Mucosa of rectum (tissue), 2 donors: ENCODE results near the gene LBHD2.

Experiments
- H3K27ac ChIP-seq, 2 donors: one replicate each; pipeline ENCODE4 v1.7.0; 2013; ENCODE audit warnings: inconsistent platforms in 2 of 2, low read depth in 2 of 2, low read length in 2 of 2
- H3K27me3 ChIP-seq, 2 donors: one replicate each; pipeline ENCODE4 v1.7.0; 2013; ENCODE audit warnings: low read length in 2 of 2; ENCODE audit not compliant: control insufficient read depth in 2 of 2, insufficient read depth in 2 of 2
- H3K36me3 ChIP-seq, 2 donors: one replicate each; pipeline ENCODE4 v1.7.0; 2013; ENCODE audit warnings: low read length in 2 of 2; ENCODE audit not compliant: control insufficient read depth in 2 of 2, insufficient read depth in 2 of 2
- H3K4me1 ChIP-seq, 2 donors: one replicate each; pipeline ENCODE4 v1.7.0; 2013; ENCODE audit warnings: low read length in 2 of 2, mild to moderate bottlenecking in 1 of 2; ENCODE audit not compliant: control insufficient read depth in 2 of 2, insufficient read depth in 2 of 2
- H3K4me3 ChIP-seq, 2 donors: one replicate each; pipeline ENCODE4 v1.7.0; 2013; ENCODE audit warnings: low read length in 2 of 2
- H3K9ac ChIP-seq, 2 donors: one replicate each; pipeline ENCODE4 v1.7.0; 2013; ENCODE audit warnings: low read length in 2 of 2, low read depth in 1 of 2, mild to moderate bottlenecking in 1 of 2
- H3K9me3 ChIP-seq, 2 donors: one replicate each; pipeline ENCODE4 v1.7.0; 2013; ENCODE audit warnings: low read length in 2 of 2; ENCODE audit not compliant: control insufficient read depth in 2 of 2
- donor health status: healthy.
- donor health status: Normal muscosa, but diverticular disease.

LBHD2 gene

DNA sequence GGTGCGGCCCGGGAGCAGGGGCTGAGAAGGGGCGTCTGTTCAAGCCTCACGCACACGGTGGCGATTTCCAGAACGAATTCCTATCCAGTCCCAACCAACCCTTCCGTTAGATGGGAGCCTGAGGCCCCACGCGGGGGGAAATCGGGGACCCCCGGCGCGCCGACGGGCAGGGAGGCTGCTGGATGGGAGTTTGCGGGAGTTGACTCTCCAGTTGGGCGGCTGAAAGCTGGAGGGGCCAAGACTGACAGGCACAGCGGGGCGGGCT is 20.3 kb downstream of the LBHD2 start:
- no peaks in the 10 kb centered on the region for H3K36me3 ChIP-seq
- no peak overlapping the region for H3K9ac ChIP-seq
- peaks cover 0 to 6% of the 10 kb centered on the region in 2 donors for H3K27me3 ChIP-seq
- H3K4me3 ChIP-seq = peak overlapping the region in 1 of 2 donors; percentile 28
- peaks cover 17 to 21% of the 10 kb centered on the region in 2 donors for H3K4me1 ChIP-seq
- H3K9me3 ChIP-seq = no peaks in the 10 kb centered on the region
- no peak overlapping the region for H3K27ac ChIP-seq

DNA sequence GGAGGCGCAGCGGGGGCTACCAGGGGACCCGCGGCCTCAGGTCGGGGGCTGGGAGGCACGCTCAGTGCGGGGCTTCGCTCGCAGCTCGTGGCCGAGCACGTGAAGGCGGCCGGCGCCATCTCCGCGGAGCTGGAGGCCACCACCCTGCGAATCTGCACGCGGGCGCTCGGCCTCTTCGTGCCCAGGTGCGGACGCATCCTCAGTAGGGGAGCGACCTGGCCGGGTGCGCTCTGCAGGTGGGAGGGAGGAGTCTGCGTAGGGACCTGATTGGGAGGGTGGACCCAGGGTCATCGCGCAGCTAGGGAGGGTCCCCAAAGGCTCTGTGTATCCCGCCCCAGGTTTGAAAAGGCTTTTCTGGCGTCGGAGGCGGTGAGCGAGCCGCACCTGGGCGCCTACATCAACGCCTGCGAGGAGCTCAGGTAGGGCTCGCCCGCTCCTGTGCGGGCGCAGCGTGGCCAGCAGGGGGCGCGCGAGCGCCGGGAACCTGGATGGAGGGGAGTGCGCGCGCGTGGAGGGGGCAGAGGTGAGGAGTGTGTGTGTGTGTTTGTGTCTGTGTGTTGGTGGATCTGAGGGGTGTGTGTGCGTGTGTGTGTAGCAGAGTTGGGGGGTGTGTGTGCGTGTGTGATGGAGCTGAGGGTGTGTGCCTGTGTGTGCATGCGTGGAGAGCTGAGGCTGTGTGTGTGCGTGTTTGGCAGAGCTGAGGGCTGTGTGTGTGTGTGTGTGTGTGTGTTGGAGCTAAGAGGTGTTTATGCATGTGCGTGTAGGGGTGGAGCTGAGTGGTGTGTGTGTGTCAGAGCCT is 20.8 kb downstream of the LBHD2 start:
- Histone ChIP-seq H3K4me1 (peaks cover 19 to 21% of the 10 kb centered on the region in 2 donors), H3K9me3 (no peaks in the 10 kb centered on the region), H3K27me3 (peaks cover 0 to 6% of the 10 kb centered on the region in 2 donors), H3K4me3 (peak overlapping the region; percentile 26 to 28), H3K36me3 (no peaks in the 10 kb centered on the region), H3K27ac (no peak overlapping the region), H3K9ac (no peak overlapping the region)

GRCh38 chr14:103105580-103106150 is 21.7 kb downstream of the LBHD2 start:
- Histone ChIP-seq H3K9ac (no peak overlapping the region), H3K4me3 (no peak overlapping the region), H3K27ac (no peak overlapping the region), H3K9me3 (no peaks in the 10 kb centered on the region), H3K27me3 (peaks cover 0 to 6% of the 10 kb centered on the region in 2 donors), H3K36me3 (no peaks in the 10 kb centered on the region), H3K4me1 (peaks cover 23 to 25% of the 10 kb centered on the region in 2 donors)

GRCh38 chr14:103107455-103107854 is 23.4 kb downstream of the LBHD2 start:
- Histone ChIP-seq H3K4me1 (peaks cover 31 to 32% of the 10 kb centered on the region in 2 donors), H3K36me3 (no peaks in the 10 kb centered on the region), H3K27me3 (peaks cover 0 to 6% of the 10 kb centered on the region in 2 donors)

DNA sequence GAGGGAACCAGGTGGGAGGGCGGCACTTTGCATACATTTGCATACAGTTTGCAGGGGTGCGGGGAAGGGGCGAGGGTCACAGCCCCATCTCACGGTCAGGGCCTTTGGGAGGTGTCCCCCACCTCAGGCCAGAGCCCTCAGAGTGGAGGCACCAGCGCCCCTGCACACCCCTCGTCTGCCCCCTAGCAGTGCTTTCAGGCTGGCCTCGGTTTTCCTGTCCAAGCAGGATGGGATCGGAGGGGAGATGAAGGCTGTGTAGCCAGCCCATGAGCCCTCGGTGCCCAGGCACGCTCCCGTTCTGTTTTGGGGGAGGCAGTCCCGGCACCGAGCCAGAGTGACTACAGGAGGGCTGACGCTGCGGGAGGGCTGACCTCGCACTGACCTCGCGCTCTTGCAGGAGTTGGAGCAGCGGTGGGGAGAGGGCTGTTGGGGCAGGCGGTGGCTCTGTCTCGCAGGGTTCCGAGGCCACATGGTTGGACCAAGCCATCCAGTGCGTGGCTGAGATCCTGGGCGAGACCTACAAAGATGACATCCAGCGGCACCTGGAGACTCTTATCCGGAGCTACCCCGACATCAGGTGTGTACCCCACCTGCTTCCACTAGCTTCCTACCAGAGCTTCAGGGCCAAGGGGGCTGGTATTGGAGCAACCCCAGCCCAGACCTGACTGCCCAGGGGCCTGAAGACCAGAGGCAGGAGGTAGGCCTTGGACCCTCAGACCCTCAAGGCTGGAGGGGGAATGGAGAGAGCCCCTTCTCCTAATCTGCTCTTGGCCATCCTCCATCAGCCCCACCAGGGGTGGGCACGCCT is 24.1 kb downstream of the LBHD2 start:
- Histone ChIP-seq H3K4me3 (no peak overlapping the region), H3K27me3 (peaks cover 0 to 6% of the 10 kb centered on the region in 2 donors), H3K4me1 (peaks cover 31 to 37% of the 10 kb centered on the region in 2 donors), H3K27ac (peak overlapping the region; percentile 13 to 43), H3K36me3 (no peaks in the 10 kb centered on the region), H3K9ac (no peak overlapping the region), H3K9me3 (no peaks in the 10 kb centered on the region)

More at GRCh38 chr14:103107455-103107854, 23.4 kb downstream of the LBHD2 start:
- H3K9me3 ChIP-seq = no peaks in the 10 kb centered on the region
- no peak overlapping the region for H3K4me3 ChIP-seq
- H3K9ac ChIP-seq = no peak overlapping the region
- H3K27ac ChIP-seq = no peak overlapping the region

GRCh38 chr14:103108749-103109207 is 24.8 kb downstream of the LBHD2 start:
- peaks cover 25 to 31% of the 10 kb centered on the region in 2 donors for H3K4me1 ChIP-seq
- H3K27ac ChIP-seq = peak overlapping the region; percentile 13 to 43

DNA sequence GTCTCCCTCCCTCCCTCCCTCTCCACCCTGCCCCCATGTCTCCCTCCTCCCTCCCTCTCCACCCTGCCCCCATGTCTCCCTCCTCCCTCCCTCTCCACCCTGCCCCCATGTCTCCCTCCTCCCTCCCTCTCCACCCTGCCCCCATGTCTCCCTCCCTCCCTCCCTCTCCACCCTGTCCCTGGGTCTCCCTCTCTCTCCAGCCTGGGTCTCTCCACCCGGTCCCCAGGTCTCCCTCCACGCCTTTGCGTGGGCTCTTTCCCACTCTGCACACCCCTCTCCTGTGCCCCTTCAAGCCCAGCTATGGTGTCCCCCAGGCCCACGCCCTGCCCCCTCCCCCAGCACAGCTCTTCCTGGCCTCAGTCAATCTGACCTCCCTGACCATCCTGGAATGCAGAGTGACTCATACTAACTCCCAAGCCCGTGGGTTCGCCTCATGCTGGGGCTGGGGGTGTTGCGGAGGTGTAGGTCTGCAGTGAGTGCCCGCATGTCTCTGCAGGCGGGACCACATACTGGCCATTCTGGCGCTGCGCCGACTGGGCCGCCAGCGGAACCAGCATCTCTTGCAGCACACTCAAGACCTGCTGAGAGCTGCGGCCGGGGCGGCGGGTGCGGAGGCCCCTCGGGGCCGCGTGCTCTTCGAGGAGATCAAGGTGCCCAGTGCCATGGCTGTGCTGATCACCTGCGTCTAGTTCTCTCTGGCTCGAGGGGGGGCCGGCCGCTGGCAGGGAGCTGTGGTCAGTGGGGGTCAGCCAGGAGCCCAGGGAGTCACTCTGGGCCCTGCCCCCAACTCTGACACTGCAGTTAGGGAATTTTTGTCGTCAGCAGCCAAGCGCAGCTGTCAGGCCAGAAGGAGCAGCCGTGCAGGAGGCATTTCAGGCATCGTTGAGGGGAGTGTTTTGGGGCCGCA is 25.8 kb downstream of the LBHD2 start:
- H3K27me3 ChIP-seq = peaks cover 0 to 2% of the 10 kb centered on the region in 2 donors
- H3K4me3 ChIP-seq = no peak overlapping the region

More at GRCh38 chr14:103108749-103109207, 24.8 kb downstream of the LBHD2 start:
- H3K4me3 ChIP-seq = no peak overlapping the region
- no peaks in the 10 kb centered on the region for H3K36me3 ChIP-seq
- H3K9ac ChIP-seq = no peak overlapping the region
- no peaks in the 10 kb centered on the region for H3K9me3 ChIP-seq
- peaks cover 0 to 6% of the 10 kb centered on the region in 2 donors for H3K27me3 ChIP-seq

GRCh38 chr14:103110681-103111231 is 26.7 kb downstream of the LBHD2 start:
- H3K27ac ChIP-seq = peak overlapping the region; percentile 58 to 77
- H3K9me3 ChIP-seq = no peaks in the 10 kb centered on the region
- no peaks in the 10 kb centered on the region for H3K36me3 ChIP-seq
- H3K4me3 ChIP-seq = no peak overlapping the region
- H3K9ac ChIP-seq = no peak overlapping the region
- peaks cover 10 to 20% of the 10 kb centered on the region in 2 donors for H3K4me1 ChIP-seq
- H3K27me3 ChIP-seq = peaks cover 0 to 2% of the 10 kb centered on the region in 2 donors

More for the DNA sequence above, 25.8 kb downstream of the LBHD2 start:
- H3K27ac ChIP-seq = peak overlapping the region; percentile 58 to 77
- H3K4me1 ChIP-seq = peaks cover 18 to 23% of the 10 kb centered on the region in 2 donors
- H3K36me3 ChIP-seq = no peaks in the 10 kb centered on the region
- H3K9me3 ChIP-seq = no peaks in the 10 kb centered on the region
- no peak overlapping the region for H3K9ac ChIP-seq

DNA sequence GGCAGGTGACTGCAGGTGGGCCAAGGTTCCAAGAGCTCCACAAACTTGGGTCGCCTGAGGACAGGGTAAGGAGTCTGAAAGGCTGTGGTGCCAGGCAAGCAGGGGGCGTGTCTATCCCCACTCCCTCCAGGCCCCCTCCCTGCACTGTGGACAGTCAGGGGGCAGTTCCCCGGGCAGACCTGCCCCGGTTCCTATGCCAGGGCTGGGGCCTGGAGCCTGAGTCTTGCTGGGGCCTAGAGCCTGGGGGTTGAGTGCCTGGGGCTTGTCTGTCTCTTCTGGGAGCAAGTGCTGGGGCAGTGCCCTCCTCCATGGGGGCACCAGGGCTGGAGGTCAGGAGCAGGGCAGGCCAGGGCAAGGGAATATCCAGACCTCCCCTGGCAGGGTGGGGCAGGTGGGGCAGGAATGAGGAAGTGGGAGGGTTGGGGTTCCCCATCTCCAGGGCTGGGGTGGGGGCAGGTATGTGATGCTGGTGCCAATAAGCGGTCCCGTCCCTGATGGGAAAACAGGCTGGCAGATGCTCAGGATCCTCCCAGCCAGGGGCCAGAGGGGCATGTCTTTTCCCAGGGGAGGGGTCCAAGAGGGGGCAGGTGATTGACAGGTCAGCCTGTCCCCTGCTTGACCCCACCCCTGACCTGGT is 27.3 kb downstream of the LBHD2 start:
- H3K9me3 ChIP-seq = no peaks in the 10 kb centered on the region
- no peak overlapping the region for H3K9ac ChIP-seq
- H3K27ac ChIP-seq = peak overlapping the region in 1 of 2 donors; percentile 77
- H3K27me3 ChIP-seq = no peaks in the 10 kb centered on the region
- no peaks in the 10 kb centered on the region for H3K36me3 ChIP-seq
- H3K4me1 ChIP-seq = peaks cover 10 to 22% of the 10 kb centered on the region in 2 donors
- H3K4me3 ChIP-seq = no peak overlapping the region
